Heart left ventricle (tissue), 13 donors: ENCODE results near the gene ZBTB7C.

Experiments used
- CTCF ChIP-seq, 12 donors: fragments of 200-600 bp; sonication (generic) in 4 of 12; IDR thresholded peaks; one replicate each; pipeline versions ENCODE4 v1.5.0 to v1.8.0; 2018 to 2022; ENCODE audit warnings: antibody characterized with exemption in 12 of 12, mild to moderate bottlenecking in 5 of 12
- POLR2A ChIP-seq, 2 donors: fragments of 450-650 bp; IDR thresholded peaks; one replicate each; pipeline ENCODE4 v1.6.1; 2017; ENCODE audit warnings: antibody characterized with exemption in 2 of 2, mild to moderate bottlenecking in 2 of 2, moderate library complexity in 2 of 2
- donor health status: ischemic (EF 13 %, LVEDD 7.1; RV severe dilation, severe dysfunction).
- donor health status: DM: no; HTN: yes; CAD: no.
- donor health status: DM: no; HTN: no; CAD: no.
- donor health status: ischemic (EF 25% LVEDD 6.9; RV normal size, moderate dysfunction).
- donor health status: ischemic (EF 25% LVEDD 5.7; RV mildly dilated, moderate dysfunction).
- donor health status: ischemic (EF 35%, LVEDD 5.7; RV mildly dilated, moderate dysfunction).
- donor health status: nonischemic (EF 11% LVEDD 7.7; RV severe dilation, severe dysfunction).
- donor health status: DM: yes; HTN: yes; CAD: no.
- donor health status: PGD.
- donor health status: ischemic (EF 29% LVEDD 5.4; RV normal size, mild dysfunction).
- donor health status: nonischemic (EF 23%, LVEDD 6.1; RV moderate dilation, normal function).

- TF ChIP-seq CTCF (IDR thresholded peaks at IDR 0.05) (no peak), POLR2A (IDR thresholded peaks at IDR 0.05) (no peak)
Observed at GRCh38 chr18:48229552-48229981, 179.6 kb downstream of the ZBTB7C start.
